ENCODE measurements around the gene ERCC1.
A peak's percentile ranks its signal among the peaks of the same experiment; 100 is the strongest.
"Not testable (repeated sequence)": the region's sequence is repeated elsewhere in the genome, so short reads cannot be mapped to it uniquely, and the experiment has no call there.

The ERCC1 gene

DNA sequence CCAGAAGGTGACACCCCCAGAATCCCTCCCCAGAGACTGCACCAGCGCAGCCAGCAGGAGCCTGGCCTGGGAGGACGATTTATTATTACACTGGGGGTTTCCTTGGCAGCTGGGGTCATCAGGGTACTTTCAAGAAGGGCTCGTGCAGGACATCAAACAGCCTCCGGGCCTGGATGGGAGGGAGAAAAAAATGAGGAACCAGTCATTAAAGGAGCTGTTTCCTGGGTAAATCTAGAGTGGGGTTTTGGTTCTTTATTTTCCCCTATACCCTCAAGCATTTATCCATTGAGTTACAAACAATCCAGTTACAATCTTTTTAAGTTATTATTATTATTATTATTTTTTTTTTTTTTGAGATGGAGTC is 14.2 kb downstream of the ERCC1 start:
- H3K27ac ChIP-seq, result peak overlapping the region in 3 of 21 experiments; percentile 2 to 37 (median 10)
- no peak overlapping the region for H3K4me3 ChIP-seq

DNA sequence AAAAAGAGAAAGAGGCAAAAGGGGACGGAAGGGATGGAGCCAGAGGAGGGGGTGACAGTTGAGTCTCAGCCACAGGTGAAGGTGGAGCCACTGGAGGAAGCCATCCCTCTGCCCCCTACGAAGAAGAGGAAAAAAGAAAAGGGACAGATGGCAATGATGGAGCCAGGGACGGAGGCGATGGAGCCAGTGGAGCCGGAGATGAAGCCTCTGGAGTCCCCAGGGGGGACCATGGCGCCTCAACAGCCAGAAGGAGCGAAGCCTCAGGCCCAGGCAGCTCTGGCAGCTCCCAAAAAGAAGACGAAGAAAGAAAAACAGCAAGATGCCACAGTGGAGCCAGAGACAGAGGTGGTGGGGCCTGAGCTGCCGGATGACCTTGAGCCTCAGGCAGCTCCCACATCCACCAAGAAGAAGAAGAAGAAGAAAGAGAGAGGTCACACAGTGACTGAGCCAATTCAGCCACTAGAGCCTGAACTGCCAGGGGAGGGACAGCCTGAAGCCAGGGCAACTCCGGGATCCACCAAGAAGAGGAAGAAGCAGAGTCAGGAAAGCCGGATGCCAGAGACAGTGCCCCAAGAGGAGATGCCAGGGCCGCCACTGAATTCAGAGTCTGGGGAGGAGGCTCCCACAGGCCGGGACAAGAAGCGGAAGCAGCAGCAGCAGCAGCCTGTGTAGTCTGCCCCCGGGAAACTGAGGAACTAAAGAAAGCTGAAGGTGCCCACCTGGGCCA is 14.7 kb downstream of the ERCC1 start:
- peak overlapping the region in 5 of 21 experiments; percentile 2 to 37 (median 32) for H3K27ac ChIP-seq
- no peak overlapping the region for H3K4me3 ChIP-seq

DNA sequence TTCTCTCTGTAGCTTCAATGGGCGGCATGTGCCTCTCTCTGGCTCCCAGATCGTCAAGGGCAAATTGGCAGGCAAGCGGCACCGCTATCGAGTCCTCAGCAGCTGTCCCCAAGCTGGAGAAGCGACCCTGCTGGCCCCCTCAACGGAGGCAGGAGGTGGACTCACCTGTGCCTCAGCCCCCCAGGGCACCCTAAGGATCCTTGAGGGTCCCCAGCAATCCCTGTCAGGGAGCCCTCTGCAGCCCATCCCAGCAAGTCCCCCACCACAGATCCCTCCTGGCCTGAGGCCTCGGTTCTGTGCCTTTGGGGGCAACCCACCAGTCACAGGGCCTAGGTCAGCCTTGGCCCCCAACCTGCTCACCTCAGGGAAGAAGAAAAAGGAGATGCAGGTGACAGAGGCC is 15.6 kb downstream of the ERCC1 start:
- Histone ChIP-seq H3K4me3 (no peak overlapping the region), H3K27ac (peak overlapping the region in 3 of 21 experiments; percentile 20 to 35 (median 24))

DNA sequence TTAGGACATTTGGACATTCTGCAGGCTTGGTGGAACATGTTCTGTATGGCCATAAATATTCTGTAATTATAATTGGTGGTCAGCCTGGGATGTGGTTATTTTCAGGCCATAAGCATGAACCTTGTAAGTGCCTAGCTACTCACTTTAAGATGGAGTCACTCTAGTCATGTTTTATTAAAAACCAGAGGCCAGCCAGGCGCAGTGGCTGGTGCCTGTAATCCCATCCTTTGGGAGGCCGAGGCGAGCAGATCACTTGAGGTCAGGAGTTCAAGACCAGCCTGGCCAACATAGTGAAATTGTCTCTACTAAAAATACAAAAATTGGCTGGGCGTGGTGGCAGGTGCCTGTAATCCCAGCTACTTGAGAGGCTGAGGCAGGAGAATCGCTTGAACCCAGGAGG is 16.1 kb downstream of the ERCC1 start:
- not testable (repeated sequence) for H3K27ac ChIP-seq
- H3K4me3 ChIP-seq, result peak overlapping the region in 2 of 7 experiments; percentile 74 to 83

DNA sequence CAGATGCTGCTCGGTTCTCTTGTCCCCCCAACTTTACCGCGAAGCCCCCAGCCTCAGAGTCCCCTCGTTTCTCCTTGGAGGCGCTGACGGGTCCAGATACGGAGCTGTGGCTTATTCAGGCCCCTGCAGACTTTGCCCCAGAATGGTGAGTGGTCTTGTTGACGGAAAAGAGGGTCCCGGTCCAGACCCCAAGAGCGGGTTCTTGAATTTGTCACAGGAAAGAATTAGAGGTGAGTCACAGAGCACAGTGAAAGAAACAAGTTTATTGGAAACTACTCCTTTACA is 16.7 kb downstream of the ERCC1 start:
- Histone ChIP-seq H3K4me3 (peak overlapping the region; percentile 64 to 83 (median 74)), H3K27ac (peak overlapping the region in 16 of 21 experiments; percentile 6 to 100 (median 98))

DNA sequence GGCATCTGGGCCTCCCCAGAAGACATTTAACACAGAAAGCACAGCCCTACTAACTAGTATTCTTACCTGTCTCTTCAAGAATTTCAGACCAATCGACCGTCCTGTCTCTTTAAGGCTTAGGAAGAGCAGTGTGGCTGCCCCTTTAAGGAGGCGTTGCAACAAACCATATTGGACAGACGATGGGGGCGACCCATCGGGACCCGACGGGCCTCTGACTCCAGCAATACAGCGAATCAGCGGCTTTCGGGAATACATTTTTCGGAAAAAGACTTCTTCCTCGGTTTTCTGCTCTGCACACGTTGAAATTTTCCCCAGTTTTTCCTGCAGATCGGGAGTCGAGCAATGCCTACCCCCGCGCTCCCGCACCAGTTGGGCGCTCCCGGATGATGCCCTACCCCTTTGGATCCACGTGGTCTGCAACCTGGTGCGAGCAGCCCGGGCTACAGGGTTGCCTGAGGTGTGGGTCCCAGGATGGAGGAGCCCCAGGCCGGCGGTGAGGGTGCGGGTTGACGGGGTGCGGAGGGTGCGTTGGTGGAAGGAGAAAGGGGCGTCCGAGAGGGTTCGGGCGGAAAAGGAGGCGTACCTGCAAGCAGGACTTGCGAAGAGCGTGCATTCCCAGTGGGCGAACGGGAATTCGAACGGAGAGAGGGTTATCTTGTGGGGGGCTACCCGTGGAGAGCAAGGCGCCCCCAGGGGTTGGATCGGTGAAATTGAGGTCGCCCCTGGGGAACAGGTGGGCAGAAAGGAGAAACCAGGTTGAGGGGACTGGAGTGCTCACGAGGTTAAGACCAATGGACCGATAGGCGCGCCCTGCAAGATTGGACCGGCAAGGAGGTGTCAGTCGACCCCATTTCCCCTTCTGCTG is 17.3 kb downstream of the ERCC1 start, which contains the start of gene POLR1G:
TSS of gene POLR1G (plus strand) at position 419 of the 865 bp plus-strand sequence. CDS start at position 472, 53 bp downstream.
- peak within 1 kb of the TSS; percentile 64 to 83 (median 74) for H3K4me3 ChIP-seq
- peak within 1 kb of the TSS; percentile 59 to 100 (median 97) for H3K27ac ChIP-seq

DNA sequence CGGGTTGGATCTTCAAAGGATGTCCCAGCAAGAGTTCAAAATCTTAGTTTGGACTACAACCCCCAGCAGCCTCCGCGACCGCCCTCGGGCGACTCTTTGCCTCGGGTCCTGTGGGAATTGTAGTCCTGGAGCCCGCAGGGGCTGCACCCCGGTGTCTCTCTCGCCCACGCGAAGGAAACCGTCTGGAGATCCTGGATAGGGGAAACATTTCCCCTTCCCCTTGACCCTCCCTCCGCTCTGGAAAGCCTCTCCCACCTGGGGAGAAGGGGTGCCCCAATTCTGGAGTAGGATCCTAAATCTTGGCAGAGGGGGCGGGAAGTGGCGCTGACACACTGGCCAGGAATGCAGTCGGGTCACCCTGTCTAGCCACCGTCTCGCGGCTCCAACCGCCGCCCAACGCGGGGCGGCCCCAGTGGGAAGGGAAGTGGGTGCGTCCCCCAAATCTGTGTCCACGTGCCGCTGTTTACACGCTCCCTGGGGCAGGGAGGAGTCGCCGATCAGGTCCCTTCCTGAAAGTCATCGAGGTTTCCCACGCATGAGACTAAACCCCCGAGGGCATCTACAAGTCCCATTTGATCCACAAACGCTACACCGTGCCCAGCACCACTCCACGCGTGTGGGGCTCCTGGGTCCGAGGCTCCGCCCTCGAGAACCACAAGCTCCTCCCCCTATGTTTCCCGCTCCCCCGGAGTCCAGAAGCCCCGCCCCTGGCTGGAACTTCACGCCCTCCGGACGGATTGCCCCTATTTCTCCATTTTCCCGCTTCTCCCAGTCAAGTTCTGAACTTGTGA is 18.1 kb downstream of the ERCC1 start:
- H3K27ac ChIP-seq, result peak overlapping the region; percentile 59 to 100 (median 97)
- H3K4me3 ChIP-seq, result peak overlapping the region; percentile 64 to 83 (median 74)

DNA sequence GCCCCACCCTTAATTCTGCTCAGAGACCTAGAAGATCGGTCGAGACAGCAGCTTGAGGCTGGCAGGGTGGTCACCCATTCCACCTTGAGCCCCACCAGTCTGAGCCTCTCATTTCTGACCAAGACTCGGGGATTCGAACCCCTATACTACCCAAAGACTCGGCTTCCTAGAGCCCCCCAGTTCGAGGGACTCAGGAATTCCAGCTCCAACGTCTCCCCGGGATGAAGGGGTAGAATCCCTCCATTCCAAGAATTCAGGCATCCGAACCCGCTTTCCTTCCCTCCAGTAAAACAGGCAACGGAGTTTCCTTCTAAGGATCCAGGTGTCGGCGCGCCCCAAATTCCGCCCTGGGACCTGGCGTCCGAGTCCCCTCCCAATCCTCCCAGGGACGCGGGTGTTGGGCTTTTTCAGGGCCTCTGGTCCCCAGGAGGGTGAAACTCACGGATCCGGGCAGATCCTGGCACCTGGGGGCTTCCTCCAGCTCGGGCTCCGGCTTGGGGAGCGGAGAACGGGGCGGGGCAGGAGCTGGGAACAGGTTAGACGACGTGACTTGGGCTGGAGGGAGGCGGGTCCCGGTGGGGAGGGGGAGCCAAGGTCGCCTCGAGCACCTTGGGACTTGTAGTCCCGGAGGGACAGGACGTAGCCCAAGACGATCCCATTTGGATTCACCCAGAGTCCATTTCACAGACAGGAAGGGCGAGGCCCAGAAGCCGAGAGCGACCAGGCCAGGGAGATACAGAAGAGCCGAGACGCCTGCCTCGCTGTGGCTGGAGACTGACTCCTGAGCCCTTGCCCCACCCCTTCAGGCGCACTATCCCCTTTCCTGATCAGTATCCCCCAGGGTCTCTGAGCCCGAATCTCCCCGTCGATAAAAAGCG is 18.9 kb downstream of the ERCC1 start, which contains the start of gene PPP1R13L:
TSS of gene PPP1R13L (minus strand) at position 513 of the 878 bp plus-strand sequence. CDS start 6,751 bp downstream, outside the sequence.
- Histone ChIP-seq H3K4me3 (peak within 1 kb of the TSS; percentile 64 to 83 (median 74)), H3K27ac (peak within 1 kb of the TSS; percentile 53 to 100 (median 97))

DNA sequence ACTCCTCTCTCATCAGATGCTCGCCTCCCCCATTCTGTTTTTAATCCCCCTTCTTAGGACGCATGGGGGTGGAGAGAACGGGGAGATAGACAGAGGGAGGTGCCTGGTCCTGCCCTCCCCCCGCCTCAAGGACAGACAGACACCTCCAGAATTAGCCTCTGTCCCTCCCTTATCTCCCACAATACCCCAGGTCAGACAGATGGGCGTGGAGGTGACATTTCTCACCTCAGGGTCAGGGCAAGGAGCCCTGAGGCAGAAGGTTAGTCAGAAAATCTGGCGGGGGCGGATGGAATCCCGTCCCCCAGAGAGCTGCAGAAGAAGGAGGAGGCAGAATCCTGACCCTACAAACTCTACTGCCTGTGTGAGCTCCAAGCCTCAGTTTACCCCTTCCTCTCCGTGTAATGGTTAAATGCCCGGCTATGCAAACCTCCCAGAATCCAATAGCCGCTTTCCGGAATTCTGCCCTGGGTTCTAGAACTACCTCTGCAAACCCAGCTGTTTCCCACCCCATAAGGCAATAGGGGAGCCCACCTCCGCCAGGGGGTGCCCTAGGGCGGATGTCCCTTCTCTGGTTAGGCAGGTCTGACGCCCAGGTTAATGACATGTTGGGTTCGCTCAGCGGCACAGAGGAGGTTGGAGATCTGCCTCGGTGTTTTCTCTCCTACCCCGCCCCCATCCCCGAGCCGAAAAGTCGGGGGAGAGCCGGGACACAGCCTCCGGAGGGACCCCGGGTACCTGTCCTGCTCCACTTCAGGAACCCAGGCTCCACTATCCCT is 19.7 kb downstream of the ERCC1 start:
- Histone ChIP-seq H3K4me3 (peak overlapping the region; percentile 64 to 83 (median 74)), H3K27ac (peak overlapping the region; percentile 53 to 100 (median 97))

DNA sequence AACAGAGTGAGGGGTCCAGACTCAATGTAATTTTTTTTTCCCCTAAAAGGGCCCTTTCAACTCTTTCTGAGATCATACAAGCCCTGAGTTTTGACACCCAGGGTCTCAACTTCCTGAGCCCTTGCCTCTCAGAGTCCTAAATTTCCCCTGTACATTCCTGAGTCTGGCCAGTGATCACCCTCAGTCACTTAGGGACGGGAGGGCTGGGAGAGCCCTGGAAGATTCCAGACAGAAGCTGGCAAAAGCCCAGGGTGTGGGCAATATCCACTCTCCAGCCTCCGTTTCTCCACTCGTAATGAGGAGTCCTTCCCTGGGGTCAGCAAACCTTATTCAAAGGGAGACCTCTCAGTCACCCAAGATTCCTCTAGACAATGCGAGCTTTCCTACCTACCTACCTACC is 20.4 kb downstream of the ERCC1 start:
- peak overlapping the region in 20 of 21 experiments; percentile 64 to 100 (median 96) for H3K27ac ChIP-seq
- H3K4me3 ChIP-seq, result peak overlapping the region; percentile 3 to 83 (median 72)

DNA sequence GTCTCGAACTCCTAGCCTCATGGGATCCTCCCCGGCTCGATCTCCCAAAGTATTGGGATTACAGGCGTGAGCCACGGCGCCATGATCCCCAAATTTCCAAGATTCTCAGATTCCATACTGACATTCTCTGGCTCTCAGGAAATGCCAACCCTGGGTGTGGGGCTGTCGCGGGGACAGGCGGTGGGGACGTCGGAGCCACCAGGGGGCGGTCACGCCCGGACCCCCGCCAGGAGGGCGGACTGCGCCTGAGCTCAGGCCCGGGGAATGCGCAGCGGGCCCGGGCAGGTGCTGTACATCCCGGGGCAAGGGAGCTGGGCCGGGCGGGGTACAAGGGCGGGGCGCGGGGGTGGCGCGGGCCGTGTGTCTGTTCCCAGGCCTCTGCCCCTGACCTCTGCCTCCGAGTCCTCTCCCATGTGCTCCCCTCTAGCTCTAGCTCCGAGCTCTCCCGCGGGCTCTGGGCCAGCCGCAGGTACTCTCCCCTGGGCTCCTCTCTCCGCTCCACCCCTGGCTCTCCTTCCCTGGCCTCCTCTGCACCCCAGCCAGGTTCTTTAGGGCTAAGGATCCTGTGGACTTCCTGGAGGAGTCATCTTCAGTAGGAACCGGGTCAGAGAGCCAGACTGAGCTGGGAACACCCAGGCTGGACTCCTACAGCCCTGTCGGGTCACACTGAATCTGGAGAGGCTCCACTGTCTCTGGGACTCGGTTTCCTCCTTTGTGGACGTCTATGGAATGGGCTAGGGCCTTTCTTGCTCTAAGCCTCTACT is 21.2 kb downstream of the ERCC1 start:
- Histone ChIP-seq H3K27ac (peak overlapping the region in 20 of 21 experiments; percentile 64 to 100 (median 96)), H3K4me3 (peak overlapping the region; percentile 3 to 83 (median 72))

DNA sequence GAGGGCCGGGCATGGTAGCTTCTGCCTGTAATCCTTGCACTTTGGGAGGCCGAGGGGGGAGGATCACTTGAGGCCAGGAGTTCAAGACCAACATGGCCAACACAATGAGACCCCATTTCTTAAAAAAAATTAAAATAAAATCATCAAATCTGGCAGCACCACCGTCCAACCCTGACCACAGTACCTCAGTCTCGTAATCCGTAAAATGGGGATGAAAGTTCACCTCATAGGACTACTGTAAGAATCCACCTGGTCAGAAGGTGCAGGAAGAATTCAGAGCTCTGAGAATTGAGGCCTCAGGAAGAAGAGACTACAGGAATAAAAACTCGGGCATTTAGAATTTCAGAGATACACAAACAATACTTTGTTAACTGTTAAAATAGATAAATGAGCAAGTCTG is 21.9 kb downstream of the ERCC1 start:
- peak overlapping the region in 20 of 21 experiments; percentile 64 to 100 (median 96) for H3K27ac ChIP-seq
- H3K4me3 ChIP-seq, result peak overlapping the region in 4 of 7 experiments; percentile 64 to 74 (median 70)

DNA sequence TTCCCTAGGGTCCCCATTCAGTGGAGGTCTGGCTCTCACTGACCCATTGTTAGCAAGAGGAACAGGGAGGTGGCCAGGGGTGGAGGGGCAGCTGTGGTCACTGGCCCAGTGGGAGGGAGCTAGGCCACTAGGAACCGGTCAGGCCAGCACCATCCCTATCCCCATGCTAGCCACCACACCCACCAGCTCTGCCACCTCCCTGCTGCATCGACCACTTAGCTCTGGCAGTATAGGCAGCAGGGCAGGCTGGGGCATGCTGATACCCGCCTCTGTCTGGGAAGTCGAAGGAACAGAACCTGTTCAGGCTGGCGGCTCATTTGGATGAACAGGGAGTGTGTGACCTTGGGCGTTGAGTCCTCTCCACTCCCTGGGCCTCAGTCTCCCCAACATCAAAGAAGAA is 23.5 kb downstream of the ERCC1 start:
- H3K27ac ChIP-seq, result peak overlapping the region in 10 of 21 experiments; percentile 25 to 71 (median 50)
- no peak overlapping the region for H3K4me3 ChIP-seq

DNA sequence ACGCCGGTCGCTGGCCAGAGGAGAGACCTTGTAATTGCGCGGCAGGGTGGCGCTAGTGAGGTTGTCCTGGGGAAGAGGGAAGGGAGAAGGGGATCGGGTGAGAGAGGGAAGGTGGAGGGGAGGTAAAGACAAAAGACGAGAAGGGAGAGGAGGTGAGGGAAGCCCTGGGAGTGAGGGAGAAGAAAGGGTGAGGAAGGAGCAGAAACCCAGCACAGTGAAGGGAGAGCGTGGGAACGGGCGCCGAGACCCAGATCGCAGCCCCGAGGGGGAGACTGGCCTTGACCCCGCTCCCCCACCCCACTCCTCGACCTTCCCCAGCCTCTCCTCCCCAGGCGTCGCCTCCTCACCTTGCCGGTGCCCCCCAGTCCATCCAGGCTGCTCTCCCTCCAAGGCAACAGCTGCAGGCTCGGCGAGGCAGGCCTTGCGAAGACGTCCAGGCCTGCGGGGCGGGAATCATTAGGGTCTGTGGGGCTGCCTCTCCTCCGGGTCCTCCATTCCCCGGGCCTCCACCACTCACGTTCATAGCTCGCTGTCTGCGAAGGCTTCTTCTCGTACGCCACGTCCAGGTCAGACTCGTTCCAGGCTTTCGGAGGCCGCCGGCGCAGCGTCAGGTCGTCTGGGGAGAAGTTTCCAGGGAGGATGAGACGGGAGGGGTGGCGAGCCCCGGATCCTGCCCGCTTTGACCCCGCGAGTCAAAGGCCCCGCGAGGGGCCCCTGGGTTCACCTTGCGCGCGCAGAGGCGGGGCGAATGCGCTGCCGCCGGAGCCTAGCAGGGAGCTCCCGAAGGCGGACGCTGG is 27.7 kb downstream of the ERCC1 start:
- no peak overlapping the region for H3K4me3 ChIP-seq
- no peak overlapping the region for H3K27ac ChIP-seq

DNA sequence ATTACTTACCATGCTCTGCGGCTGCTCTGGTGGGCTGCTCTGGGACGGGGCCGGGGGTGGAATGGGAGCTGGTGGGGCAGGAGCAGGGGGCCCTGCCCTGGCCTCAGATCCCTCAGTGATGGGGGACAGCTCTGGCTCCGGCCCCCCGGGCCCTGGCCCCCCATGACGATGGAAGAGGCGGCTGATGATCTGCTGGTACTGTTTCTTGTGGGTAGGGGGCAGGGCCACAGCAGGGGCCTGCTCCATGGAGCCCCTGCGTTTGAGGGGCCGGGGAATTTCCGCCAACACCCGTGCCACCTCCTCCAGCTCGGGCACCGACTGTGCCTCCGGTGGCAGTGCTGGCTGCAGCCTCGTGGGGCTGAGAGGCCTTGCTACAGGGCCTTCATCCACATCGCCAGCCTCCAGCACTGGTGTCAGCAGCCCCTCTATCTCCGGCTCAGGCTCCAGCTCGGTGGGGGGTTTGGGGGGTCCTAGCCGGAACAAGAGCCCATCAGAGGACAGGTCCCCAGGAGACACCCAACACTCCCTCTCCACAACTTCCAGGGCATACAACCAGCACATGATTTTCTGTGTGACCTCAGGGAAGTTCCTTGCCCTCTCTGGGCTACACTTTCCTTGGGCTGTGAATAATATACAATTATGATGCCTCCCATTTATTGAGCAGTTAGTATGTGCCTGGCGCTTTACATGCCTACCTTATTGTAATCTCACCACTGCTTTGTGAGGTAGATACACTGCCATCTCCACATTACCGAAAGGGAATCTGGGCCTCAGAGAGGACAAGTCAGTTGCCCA is 31.6 kb downstream of the ERCC1 start:
- no peak overlapping the region for H3K27ac ChIP-seq
- H3K4me3 ChIP-seq, result no peak overlapping the region

DNA sequence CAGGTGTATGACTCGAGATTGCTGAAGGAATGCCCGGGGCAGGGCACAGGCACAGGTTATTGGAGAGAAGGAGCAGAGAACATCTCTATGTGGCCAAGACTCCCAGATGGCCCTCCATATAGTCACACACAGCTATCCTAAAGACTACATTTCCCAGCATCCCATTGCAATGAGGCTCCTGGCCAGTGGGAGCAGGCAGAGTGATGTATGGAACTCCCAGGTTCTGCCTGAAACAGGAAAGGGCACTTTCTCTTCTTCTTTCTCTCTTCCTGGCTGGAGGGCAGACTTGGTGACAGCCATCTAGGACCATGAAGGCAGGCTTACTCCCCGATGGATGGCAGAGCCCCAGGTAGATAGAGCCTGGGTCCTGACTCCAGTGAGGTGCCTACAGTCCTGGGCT is 32.4 kb downstream of the ERCC1 start:
- Histone ChIP-seq H3K4me3 (no peak overlapping the region), H3K27ac (no peak overlapping the region)

Measured in skin epidermis (tissue), 12 donors.